VCaP (cell line): ENCODE data around the gene FLAD1.

Experiments used
- H3K27ac ChIP-seq: fragments of 450-650 bp; 2 replicates; pipeline ENCODE4 v1.5.1; 2017
- TF ChIP-seq, protein P1 (sequence below): fragments of 450-650 bp; conservative IDR thresholded peaks from 2 replicates; pipeline ENCODE4 v1.5.1; 2017; ENCODE audit warnings: mild to moderate bottlenecking, moderate library complexity

Gene FLAD1

GRCh38 chr1:154958681-154959425, 24.3 kb upstream of the FLAD1 start:
- TF ChIP-seq, protein P1, sequence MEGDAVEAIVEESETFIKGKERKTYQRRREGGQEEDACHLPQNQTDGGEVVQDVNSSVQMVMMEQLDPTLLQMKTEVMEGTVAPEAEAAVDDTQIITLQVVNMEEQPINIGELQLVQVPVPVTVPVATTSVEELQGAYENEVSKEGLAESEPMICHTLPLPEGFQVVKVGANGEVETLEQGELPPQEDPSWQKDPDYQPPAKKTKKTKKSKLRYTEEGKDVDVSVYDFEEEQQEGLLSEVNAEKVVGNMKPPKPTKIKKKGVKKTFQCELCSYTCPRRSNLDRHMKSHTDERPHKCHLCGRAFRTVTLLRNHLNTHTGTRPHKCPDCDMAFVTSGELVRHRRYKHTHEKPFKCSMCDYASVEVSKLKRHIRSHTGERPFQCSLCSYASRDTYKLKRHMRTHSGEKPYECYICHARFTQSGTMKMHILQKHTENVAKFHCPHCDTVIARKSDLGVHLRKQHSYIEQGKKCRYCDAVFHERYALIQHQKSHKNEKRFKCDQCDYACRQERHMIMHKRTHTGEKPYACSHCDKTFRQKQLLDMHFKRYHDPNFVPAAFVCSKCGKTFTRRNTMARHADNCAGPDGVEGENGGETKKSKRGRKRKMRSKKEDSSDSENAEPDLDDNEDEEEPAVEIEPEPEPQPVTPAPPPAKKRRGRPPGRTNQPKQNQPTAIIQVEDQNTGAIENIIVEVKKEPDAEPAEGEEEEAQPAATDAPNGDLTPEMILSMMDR: no peak
- peak overlapping the region; percentile 0; the same call in 1 of the 2 replicates for H3K27ac ChIP-seq

DNA sequence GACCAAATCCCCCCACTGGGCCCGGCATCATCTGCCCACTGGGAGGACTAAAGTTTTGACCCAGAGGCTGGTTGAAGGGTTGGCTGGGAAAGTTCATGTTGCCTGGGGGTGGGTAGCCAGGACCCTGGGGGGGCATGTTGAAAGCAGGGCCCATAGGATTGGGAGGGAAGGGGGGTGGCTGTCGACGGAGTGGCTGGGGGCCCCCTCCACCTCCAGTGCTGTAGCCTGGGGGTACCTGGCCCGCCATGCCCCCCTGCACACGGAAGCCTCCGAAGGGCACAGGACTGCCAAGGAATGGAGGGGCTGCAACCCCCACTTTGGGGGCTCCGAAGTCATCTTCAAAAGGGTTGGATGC, 23.7 kb upstream of the FLAD1 start:
- TF ChIP-seq, protein P1: no peak
- peak overlapping the region; percentile 100 for H3K27ac ChIP-seq

DNA sequence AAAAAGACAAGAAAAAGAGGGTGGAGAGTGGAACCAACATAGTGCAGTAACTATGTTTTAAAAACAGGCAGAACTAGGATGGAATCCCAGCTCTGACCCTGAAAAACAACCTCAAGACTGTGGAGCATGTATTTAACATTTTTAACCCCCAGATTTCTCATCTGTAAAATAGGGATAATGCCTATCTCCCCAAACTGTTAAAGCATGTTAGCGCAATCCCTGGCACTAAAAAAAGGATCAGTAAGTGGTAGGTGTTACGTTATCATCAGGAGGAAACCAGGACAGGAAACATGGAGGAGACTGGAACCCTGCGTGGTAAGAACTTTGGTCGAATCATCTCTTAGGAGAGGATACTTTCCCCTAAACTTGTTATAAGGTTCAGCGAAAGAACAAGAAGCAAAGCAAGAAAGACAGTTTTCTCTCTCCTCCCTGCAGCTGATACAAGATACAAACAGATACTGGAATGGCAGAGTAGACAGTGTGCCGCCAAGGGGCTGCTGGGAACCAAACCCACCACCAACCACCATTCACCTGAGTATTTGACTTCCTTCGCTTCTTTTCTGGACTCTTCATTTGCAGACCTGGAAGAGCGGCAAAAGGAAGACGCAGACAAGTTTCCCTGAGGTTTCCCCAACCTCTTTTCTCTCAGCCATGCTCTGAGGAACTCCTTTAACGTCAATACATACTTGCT, 22.6 kb upstream of the FLAD1 start:
- TF ChIP-seq, protein P1: no peak

DNA sequence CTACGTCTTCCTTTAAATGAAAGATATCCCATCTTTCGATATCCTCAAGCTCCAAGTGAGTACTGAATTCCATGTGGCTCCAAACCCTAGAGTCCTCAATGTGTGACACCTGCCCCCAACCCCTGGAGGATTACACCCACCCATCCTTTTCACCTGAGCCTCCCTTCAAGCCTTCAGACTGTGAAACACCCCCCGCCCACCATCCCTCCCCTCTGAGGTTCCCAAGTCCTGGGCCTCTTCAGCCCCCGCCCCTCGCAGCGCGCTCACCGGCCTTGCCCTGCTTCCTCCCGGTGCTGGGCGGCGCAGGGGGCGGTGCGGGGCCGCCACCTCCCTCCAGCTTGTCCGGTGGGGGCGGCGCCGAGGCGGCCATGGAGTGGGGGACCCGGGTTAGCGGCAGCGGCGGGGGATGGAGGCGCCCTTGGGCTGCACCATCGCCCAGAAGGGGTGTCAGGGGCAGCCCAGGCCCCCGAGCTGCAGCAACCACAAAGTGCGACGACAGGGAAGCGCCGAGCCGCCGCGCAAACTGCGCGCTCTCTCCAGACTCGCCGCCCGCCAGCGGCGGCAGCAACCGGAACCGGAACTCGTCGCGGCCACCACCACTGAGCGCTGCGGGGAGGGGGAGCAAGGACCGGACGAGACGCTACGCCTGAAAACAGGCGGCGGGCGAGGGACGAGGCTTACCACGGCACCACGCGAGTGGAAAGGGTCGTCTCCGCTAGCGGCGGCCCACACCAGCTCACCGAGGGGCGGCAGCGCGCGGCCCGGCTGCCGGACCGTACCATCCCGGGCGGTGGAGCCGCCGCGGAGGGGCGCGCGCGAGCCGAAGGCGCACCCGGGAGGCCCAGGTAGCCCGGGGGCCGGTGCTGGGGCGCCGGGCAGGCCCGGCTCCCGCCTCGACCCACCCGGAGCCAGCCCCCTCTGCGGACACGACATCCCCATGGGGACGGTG, 21.7 kb upstream of the FLAD1 start, which contains the start of gene PYGO2:
Gene PYGO2, minus strand, starts transcription at position 576 of the 949 bp plus-strand sequence. Its CDS starts 206 bp downstream, at position 370.
- TF ChIP-seq, protein P1: peak; percentile 99
- peak within 1 kb of the TSS; percentile 100 for H3K27ac ChIP-seq

More for the DNA sequence above, 22.6 kb upstream of the FLAD1 start:
- H3K27ac ChIP-seq: peak overlapping the region; percentile 100

DNA sequence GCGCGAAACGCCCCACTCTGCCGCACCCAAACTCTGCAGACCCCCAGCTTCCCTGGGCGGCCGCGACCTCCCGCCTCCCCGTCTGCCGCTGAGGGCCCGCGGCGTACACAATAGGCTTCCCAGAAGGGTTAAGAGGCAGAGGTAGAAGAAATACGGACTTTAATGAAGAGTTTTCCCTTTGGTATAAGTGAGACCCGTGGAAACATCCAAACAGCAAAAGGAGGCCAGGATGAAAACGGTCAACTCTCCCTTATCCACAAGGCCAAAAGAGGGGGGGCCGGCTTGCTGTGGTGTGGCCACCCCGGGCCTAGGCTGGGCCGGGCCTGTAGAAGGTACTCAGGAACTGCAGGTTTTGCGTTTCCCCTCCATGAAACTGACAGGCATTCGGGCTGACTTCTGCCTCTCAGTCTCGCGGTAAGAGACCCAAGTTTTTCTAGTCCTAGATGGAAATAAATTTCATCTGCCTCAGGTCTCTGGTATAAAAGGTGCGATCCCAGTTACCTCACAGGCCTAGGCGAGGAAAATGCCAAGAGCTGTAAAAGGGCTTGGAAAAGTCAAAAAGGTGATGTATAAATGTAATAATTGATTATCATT, 20.9 kb upstream of the FLAD1 start:
- TF ChIP-seq, protein P1: no peak; the same call in none of the 2 replicates
- H3K27ac ChIP-seq: peak overlapping the region; percentile 100

- TF ChIP-seq, protein P1: no peak
- peak overlapping the region; percentile 100 for H3K27ac ChIP-seq
Observed at GRCh38 chr1:154962795-154963330, 20.3 kb upstream of the FLAD1 start.
